H1 (cell line): ENCODE results near the gene LHFPL2. TPM values are rescaled to one million over a fixed set of nuclear protein-coding genes. Genes with fewer than 3 reads are reported as not detected.

Source experiments
- CBX5 ChIP-seq: fragments of 300-800, 300-1000 bp; sonication (generic); IDR thresholded peaks from 2 replicates; pipeline ENCODE4 v1.7.1; 2016; ENCODE audit warnings: antibody characterized with exemption, low read length, low read depth
- GABPA ChIP-seq: IDR thresholded peaks from 2 replicates; pipeline ENCODE4 v1.6.1; 2011; ENCODE audit warnings: mild to moderate bottlenecking, low read length, moderate library complexity, borderline replicate concordance; ENCODE audit not compliant: insufficient read depth
- MAFK ChIP-seq: IDR thresholded peaks from 2 replicates; pipeline ENCODE4 v1.6.1; 2012; ENCODE audit warnings: low read depth, mild to moderate bottlenecking, improper control_type of control experiment, low read length
- MAX ChIP-seq: IDR thresholded peaks from 2 replicates; pipeline ENCODE4 v1.6.1; 2012; ENCODE audit warnings: inconsistent platforms
- NRF1 ChIP-seq: IDR thresholded peaks from 2 replicates; pipeline ENCODE4 v1.6.1; 2011; ENCODE audit warnings: mild to moderate bottlenecking, low read depth, low read length, improper control_type of control experiment
- POU5F1 ChIP-seq: IDR thresholded peaks from 2 replicates; pipeline ENCODE4 v1.6.1; 2011; ENCODE audit warnings: low read depth, mild to moderate bottlenecking, low read length, moderate library complexity
- RAD21 ChIP-seq, 2 experiments: IDR thresholded peaks in 1 of 2; conservative IDR thresholded peaks in 1 of 2; 2 replicates each; pipeline ENCODE4 v1.6.1; 2011; ENCODE audit warnings: low read depth in 2 of 2, low read length in 2 of 2, improper control_type of control experiment in 1 of 2, inconsistent platforms in 1 of 2, mild to moderate bottlenecking in 1 of 2, moderate library complexity in 1 of 2
- RNF2 ChIP-seq: fragments of 200-900, 300-1000 bp; sonication (generic); IDR thresholded peaks from 2 replicates; pipeline ENCODE4 v1.7.1; 2016; ENCODE audit warnings: borderline replicate concordance, low read depth, mild to moderate bottlenecking, antibody characterized with exemption, low read length; ENCODE audit not compliant: poor library complexity, severe bottlenecking; ENCODE audit errors: missing control alignments
- RXRA ChIP-seq: IDR thresholded peaks from 2 replicates; pipeline ENCODE4 v1.6.1; 2011; ENCODE audit warnings: low read depth, mild to moderate bottlenecking, low read length, moderate library complexity; ENCODE audit not compliant: insufficient read depth
- SIN3A ChIP-seq, 2 experiments: IDR thresholded peaks in 1 of 2; conservative IDR thresholded peaks in 1 of 2; 2 replicates each; pipeline ENCODE4 v1.6.1; 2011 to 2012; ENCODE audit warnings: low read length in 2 of 2, improper control_type of control experiment in 1 of 2, low read depth in 1 of 2, mild to moderate bottlenecking in 1 of 2
- SIRT6 ChIP-seq: IDR thresholded peaks from one replicate; pipeline ENCODE4 v1.7.1; 2012; ENCODE audit warnings: low read length, inconsistent platforms
- SUZ12 ChIP-seq: fragments of 200-600 bp; sonication (generic); IDR thresholded peaks from 2 replicates; pipeline ENCODE4 v1.6.1; 2012; ENCODE audit warnings: mild to moderate bottlenecking, inconsistent platforms, low read length, moderate library complexity, mixed read lengths
- polyA plus RNA-seq, 7 experiments: library from polyadenylated mRNA; depleted of rRNA in 3 of 7; stranded (reverse) in 5 of 7; unstranded in 2 of 7; fragments of >200 nt in 5 of 7; fragments of 200-250 nt in 2 of 7; gene quantifications; 1 replicate in 5 of 7; 2 replicates in 1 of 7; 4 replicates in 1 of 7; pipeline versions ENCODE4 v1.2.1 to v1.2.3, GENCODE V29; 2011 to 2013; ENCODE audit warnings: missing spikeins in 2 of 7, mixed read lengths in 2 of 7
- total RNA-seq: library from RNA; stranded (reverse); fragmentation: NEBNext Ultra II Directional; extraction: Animal tissue kit (Norgen Biotek cat#: 25700); gene quantifications from 2 replicates; pipeline ENCODE4 v1.2.1, GENCODE V29; 2021

Gene LHFPL2
- total and polyA plus RNA-seq, 2 of the 8 experiments (the other 6 are each of a cell fraction or from before 2014, with no cell fraction given): 9.6 to 43.0 TPM

- TF ChIP-seq CBX5 (no peak), SUZ12 (peak; percentile 35; the same call in 1 of the 2 replicates), SIN3A (conservative IDR thresholded peaks at IDR 0.05 in 1 of 2, IDR thresholded peaks at IDR 0.05 in 1 of 2; ENCODE audit: low read depth in 1 of 2, low read length in 2 of 2) (no peak; a peak in 1 of 4 replicates), RAD21 (IDR thresholded peaks at IDR 0.05 in 1 of 2, conservative IDR thresholded peaks at IDR 0.05 in 1 of 2; ENCODE audit: low read depth in 2 of 2, low read length in 2 of 2) (peak; percentile 15; a peak in 3 of 4 replicates), RXRA (no peak), MAX (no peak), RNF2 (no peak), NRF1 (no peak), GABPA (no peak), POU5F1 (no peak), MAFK (no peak), SIRT6 (no peak)
- TF ChIP-seq, all 59 proteins: peak for 6
These were observed 674 bp downstream of the LHFPL2 start (continued) for GRCh38 chr5:78647838-78648358.
